IPS-15b (cell line): Measurements from ENCODE around the gene ZNHIT1.

ENCODE experiments used
- H3K27me3 ChIP-seq: one replicate; pipeline ENCODE4 v1.6.1; 2013; ENCODE audit warnings: low read length; ENCODE audit not compliant: control insufficient read depth, insufficient read depth
- H3K36me3 ChIP-seq: one replicate; pipeline ENCODE4 v1.6.1; 2013; ENCODE audit warnings: low read length; ENCODE audit not compliant: control insufficient read depth, insufficient read depth
- H3K4me1 ChIP-seq: one replicate; pipeline ENCODE4 v1.6.1; 2013; ENCODE audit warnings: mild to moderate bottlenecking, low read length; ENCODE audit not compliant: control insufficient read depth, insufficient read depth
- H3K4me3 ChIP-seq: one replicate; pipeline ENCODE4 v1.5.1; 2013; ENCODE audit warnings: low read depth, low read length
- H3K9ac ChIP-seq: one replicate; pipeline ENCODE4 v1.6.1; 2013; ENCODE audit warnings: low read depth, mild to moderate bottlenecking, low read length
- H3K9me3 ChIP-seq: one replicate; pipeline ENCODE4 v1.6.1; 2013; ENCODE audit warnings: mild to moderate bottlenecking, low read length; ENCODE audit not compliant: control insufficient read depth, insufficient read depth

Gene ZNHIT1

GRCh38 chr7:101174322-101174854, 43.6 kb upstream of the ZNHIT1 start:
- Histone ChIP-seq H3K36me3 (no peaks in the 10 kb centered on the region), H3K27me3 (peaks cover 90% of the 10 kb centered on the region), H3K4me1 (peaks cover 16% of the 10 kb centered on the region), H3K9ac (no peak overlapping the region), H3K9me3 (no peaks in the 10 kb centered on the region), H3K4me3 (peak overlapping the region; percentile 69)

- H3K36me3 ChIP-seq, result no peaks in the 10 kb centered on the region
- no peak overlapping the region for H3K9ac ChIP-seq
- no peaks in the 10 kb centered on the region for H3K9me3 ChIP-seq
- no peak overlapping the region for H3K4me3 ChIP-seq
- H3K27me3 ChIP-seq, result peaks cover 82% of the 10 kb centered on the region
- H3K4me1 ChIP-seq, result peaks cover 8% of the 10 kb centered on the region
These were observed 42.3 kb upstream of the ZNHIT1 start for GRCh38 chr7:101175664-101176063.

DNA sequence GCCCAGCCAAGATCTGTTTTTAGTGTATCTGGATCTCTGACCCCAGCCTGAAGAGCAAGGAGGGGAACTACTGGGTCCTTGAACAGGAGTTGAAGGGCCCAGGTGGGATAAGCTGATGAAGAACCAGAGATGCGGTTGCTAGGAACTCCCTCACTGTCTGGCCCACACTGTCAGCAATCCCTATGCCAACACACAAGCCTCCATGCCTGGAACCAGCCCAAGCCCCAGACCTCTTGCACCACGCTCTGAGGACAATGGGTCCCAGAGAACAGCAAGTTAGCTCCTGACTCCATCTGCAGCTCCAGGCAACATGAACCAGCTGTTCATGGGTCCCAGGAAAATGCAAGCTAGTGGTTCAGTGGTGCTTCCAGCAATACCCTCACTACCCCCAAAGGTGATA, 40.3 kb upstream of the ZNHIT1 start:
- Histone ChIP-seq H3K4me1 (peaks cover 4% of the 10 kb centered on the region), H3K9me3 (no peaks in the 10 kb centered on the region), H3K27me3 (peaks cover 66% of the 10 kb centered on the region), H3K36me3 (no peaks in the 10 kb centered on the region), H3K9ac (no peak overlapping the region), H3K4me3 (no peak overlapping the region)

DNA sequence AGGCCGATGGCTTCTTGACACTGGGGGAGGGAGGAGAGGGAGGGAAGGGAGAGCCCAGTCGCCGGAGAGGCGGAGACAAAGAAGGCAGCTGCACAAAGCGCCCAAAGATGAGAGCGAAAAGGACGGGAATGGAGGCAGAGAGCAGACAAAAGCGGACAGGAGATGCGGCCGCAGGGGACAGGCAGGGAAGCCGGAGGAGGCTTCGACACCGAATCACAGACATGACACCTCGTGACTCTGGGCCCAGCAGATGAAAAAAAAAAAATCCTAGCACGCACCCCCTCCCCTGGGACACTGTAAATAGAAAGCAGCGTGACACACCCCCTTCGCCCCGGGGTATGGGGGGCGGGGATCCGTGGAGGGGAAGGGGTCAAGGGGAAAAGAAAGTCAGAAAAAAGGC, 38.8 kb upstream of the ZNHIT1 start:
- Histone ChIP-seq H3K36me3 (no peaks in the 10 kb centered on the region), H3K9ac (no peak overlapping the region), H3K9me3 (no peaks in the 10 kb centered on the region), H3K4me3 (peak overlapping the region; percentile 53), H3K27me3 (peaks cover 52% of the 10 kb centered on the region), H3K4me1 (no peaks in the 10 kb centered on the region)

DNA sequence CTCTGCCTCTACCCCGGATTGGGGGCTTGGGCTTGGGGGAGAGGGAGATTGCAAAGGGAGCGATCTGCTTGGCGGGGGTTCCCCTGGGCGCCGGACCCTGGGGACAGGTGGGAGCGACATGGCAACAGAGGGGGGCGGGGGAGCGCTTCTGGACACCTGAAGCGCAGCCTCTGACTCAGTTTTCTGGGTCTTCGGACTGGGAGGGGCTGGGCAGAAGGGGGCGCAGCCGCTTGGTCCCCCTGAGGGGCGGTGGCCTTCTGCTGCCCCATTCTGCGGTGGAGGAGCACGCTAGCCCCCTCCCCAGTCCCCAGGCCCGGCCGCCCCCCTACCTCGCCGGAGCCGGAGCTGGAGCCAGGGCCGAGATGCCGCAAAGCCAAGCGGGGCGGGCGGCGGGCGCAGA, 38.3 kb upstream of the ZNHIT1 start:
- no peaks in the 10 kb centered on the region for H3K9me3 ChIP-seq
- peak overlapping the region; percentile 53 for H3K4me3 ChIP-seq
- H3K27me3 ChIP-seq, result peaks cover 46% of the 10 kb centered on the region
- no peaks in the 10 kb centered on the region for H3K36me3 ChIP-seq
- no peaks in the 10 kb centered on the region for H3K4me1 ChIP-seq
- H3K9ac ChIP-seq, result no peak overlapping the region

GRCh38 chr7:101180130-101180755, 37.7 kb upstream of the ZNHIT1 start, which contains the start of gene NAT16:
NAT16 (minus strand) TSS chr7:101180293; CDS start chr7:101174807, 5,486 bp downstream.
- Histone ChIP-seq H3K9me3 (no peaks in the 10 kb centered on the region), H3K4me3 (peak within 1 kb of the TSS; percentile 53), H3K9ac (peak within 1 kb of the TSS; percentile 37), H3K36me3 (no peaks in the 10 kb centered on the region), H3K4me1 (no peaks in the 10 kb centered on the region), H3K27me3 (peaks cover 40% of the 10 kb centered on the region)

- Histone ChIP-seq H3K36me3 (no peaks in the 10 kb centered on the region), H3K9ac (no peak overlapping the region), H3K9me3 (no peaks in the 10 kb centered on the region), H3K4me1 (no peaks in the 10 kb centered on the region), H3K27me3 (peaks cover 7% of the 10 kb centered on the region), H3K4me3 (no peak overlapping the region)
These were observed 32.6 kb upstream of the ZNHIT1 start for GRCh38 chr7:101185258-101185839.

DNA sequence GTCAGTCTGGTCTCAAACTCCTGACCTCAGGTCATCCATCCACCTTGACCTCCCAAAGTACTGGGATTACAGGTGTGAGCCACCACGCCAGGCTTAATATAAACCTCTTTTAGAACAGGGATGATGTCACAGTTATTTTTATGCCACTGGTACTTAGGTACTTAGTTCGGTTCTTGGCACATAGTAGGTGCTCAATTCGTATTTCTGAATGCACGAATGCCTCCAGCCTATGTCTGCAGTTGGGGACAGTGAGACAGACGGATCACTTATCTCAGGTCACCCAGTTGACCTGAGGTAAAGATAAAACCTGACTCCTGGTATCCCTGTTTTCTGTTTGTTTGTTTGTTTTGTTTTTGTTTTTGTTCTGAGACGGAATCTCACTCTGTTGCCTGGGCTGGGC, 31.8 kb upstream of the ZNHIT1 start:
- Histone ChIP-seq H3K9me3 (no peaks in the 10 kb centered on the region), H3K9ac (no peak overlapping the region), H3K36me3 (no peaks in the 10 kb centered on the region), H3K27me3 (no peaks in the 10 kb centered on the region), H3K4me3 (no peak overlapping the region), H3K4me1 (no peaks in the 10 kb centered on the region)

GRCh38 chr7:101186844-101187428, 31.0 kb upstream of the ZNHIT1 start:
- Histone ChIP-seq H3K4me3 (no peak overlapping the region), H3K4me1 (no peaks in the 10 kb centered on the region), H3K36me3 (no peaks in the 10 kb centered on the region), H3K9ac (no peak overlapping the region), H3K27me3 (no peaks in the 10 kb centered on the region), H3K9me3 (no peaks in the 10 kb centered on the region)

DNA sequence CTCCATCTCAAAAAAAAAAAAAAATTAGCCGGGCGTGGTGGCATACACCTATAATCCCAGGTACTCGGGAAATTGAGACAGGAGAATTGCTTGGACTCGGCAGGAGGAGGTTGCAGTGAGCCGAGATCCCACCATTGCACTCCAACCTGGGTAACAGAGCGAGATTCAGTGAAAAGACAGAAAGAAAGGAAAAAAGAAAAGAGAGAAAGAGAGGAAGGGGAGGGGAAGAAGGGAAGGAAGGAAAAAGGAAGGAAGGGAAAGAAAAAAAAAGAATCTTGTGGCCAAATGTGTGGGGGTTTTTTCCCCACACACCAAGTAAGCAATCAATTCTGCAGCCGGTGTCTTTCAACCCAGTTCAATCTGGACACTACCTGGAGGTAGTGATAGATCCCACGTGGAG, 28.9 kb upstream of the ZNHIT1 start:
- Histone ChIP-seq H3K4me3 (no peak overlapping the region), H3K4me1 (no peaks in the 10 kb centered on the region)

GRCh38 chr7:101195884-101196283, 22.1 kb upstream of the ZNHIT1 start:
- Histone ChIP-seq H3K4me3 (no peak overlapping the region), H3K36me3 (no peaks in the 10 kb centered on the region), H3K27me3 (no peaks in the 10 kb centered on the region), H3K9ac (no peak overlapping the region), H3K9me3 (no peaks in the 10 kb centered on the region), H3K4me1 (peaks cover 3% of the 10 kb centered on the region)

More for the DNA sequence above, 28.9 kb upstream of the ZNHIT1 start:
- Histone ChIP-seq H3K9me3 (no peaks in the 10 kb centered on the region), H3K36me3 (no peaks in the 10 kb centered on the region), H3K27me3 (no peaks in the 10 kb centered on the region), H3K9ac (no peak overlapping the region)

DNA sequence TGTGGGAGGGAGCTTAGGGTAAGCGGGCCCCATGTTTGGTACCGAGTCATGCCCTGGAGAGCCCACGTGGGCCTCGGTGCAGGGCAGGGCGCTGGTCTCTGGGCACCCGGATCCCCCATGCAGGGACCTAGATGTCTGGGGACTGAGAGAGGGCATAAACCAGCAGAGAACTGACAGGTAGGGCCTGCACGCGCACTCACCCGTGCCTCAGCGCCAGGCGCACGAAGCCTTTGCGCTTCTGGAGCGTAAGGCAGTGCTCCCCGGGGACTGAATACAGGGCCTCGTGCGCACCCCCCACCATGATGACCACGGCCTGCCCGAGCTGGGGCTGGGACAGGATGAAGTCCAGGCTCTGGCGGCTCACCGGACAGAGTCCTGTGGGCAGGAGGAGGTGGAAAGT, 20.0 kb upstream of the ZNHIT1 start:
- peaks cover 7% of the 10 kb centered on the region for H3K27me3 ChIP-seq
- no peaks in the 10 kb centered on the region for H3K9me3 ChIP-seq
- no peak overlapping the region for H3K4me3 ChIP-seq
- no peak overlapping the region for H3K9ac ChIP-seq
- no peaks in the 10 kb centered on the region for H3K36me3 ChIP-seq
- peaks cover 3% of the 10 kb centered on the region for H3K4me1 ChIP-seq
